Epithelial cell of prostate (primary cell): ENCODE results near the gene ULBP2.
A peak's percentile ranks its signal among the peaks of the same experiment; 100 is the strongest.
"Not testable (repeated sequence)": the region's sequence is repeated elsewhere in the genome, so short reads cannot be mapped to it uniquely, and the experiment has no call there.

Experiments used
- DNase-seq: peaks from one replicate; pipeline ENCODE4 v3.0.0-alpha.2; 2011; ENCODE audit warnings: low read depth, low spot score
- H3K27ac ChIP-seq: fragments of 450-650 bp; 2 replicates; pipeline ENCODE4 v1.5.1; 2017; ENCODE audit warnings: mild to moderate bottlenecking

ULBP2 gene

DNA sequence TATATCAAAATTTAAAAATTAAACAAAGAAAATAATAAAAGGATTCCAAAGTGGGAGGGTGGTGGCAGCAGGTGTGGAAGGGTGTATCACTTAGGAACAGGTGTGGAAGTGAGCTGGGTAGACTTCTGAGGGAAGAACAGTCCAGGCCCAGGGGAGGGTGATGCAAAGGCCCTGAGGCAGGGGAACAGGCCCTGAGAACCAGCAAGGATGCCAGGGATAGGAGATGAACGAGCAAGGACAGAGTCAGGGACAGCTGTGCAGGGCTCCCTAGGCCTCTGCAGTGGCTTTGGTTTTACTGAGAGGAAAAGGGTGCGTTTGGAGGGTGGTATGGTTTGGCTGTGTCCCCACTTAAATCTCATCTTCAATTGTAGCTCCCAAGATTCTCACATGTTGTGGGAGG lies 34.5 kb upstream of the ULBP2 start:
- DNase-seq: no peak
- no peak overlapping the region for H3K27ac ChIP-seq

DNA sequence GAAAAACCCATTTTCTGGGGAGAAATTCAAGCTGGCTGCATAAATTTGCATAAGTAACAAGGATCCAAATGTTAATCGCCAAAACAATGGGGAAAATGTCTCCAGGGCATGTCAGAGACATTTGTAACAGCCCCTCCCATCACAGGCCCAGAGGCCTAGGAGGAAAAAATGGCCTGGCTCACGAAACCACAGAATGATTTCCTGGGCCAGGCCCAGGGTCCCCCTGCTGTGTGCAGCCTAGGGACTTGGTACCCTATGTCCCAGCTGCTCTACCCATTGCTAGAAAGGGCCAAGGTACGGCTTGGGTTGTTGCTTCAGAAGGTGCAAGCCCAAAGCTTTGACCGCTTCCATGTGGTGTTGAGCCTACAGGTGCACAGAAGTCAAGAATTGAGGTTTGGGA lies 33.3 kb upstream of the ULBP2 start:
- not testable (repeated sequence) for H3K27ac ChIP-seq, DNase-seq

DNA sequence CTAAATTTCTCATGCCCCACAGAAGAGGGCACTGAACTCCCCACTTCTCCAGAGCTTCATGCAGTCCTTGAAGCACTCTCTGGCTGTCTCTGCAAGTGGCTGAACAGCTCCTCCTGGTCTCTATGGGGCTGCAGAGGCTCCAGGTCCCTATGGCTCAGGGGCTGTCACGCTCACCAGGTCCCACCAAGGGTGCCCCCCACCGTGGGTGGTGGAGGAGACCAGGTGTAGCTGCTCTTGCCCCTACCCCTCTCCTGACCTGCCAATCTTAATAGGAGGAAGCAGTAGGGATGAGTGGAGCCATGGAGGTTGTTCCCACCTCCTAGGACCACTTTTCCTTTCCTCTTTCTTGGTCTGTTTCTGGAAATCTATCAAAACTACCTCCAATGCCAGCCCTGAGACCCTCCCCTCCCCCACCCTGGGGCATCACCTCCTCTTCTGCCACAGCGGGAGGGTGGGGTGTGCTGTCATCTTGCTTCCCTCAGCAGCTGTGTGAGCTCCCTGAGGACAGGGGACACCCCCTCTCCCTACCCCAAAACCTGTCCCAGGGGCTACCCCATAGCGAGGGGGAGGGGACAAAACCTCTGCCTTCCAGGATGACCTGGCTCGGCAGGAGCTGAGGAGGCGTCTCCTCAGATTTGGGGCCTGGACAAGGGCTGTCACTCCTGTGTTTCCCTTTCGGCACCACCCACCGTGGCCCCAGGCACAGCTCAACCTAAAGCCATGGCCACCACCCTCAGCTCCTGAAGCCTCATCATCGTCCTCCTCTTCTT lies 31.9 kb upstream of the ULBP2 start:
- no peak overlapping the region for H3K27ac ChIP-seq
- DNase-seq: no peak

DNA sequence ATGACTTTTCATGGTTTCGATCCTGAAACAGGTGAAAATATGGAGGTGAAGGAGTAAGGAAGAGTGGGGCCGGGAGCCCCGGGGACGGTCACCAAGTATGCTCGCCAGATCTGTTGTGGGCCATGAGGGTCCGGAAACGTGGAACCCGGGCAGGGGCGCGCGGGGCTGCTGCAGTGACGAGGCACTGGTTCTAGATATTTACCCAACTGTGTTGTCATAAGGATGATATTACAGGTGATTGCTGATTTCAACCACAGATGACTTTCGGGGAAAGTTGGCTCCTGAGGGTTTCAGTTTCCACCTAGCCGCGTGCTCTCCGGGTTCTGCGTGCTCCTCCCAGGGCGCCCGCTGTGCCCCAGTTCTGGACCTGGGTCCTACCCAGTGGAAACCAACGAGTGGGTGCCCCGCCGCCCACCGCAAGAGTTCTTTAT lies 31.1 kb upstream of the ULBP2 start:
- H3K27ac ChIP-seq: no peak overlapping the region
- no peak for DNase-seq

DNA sequence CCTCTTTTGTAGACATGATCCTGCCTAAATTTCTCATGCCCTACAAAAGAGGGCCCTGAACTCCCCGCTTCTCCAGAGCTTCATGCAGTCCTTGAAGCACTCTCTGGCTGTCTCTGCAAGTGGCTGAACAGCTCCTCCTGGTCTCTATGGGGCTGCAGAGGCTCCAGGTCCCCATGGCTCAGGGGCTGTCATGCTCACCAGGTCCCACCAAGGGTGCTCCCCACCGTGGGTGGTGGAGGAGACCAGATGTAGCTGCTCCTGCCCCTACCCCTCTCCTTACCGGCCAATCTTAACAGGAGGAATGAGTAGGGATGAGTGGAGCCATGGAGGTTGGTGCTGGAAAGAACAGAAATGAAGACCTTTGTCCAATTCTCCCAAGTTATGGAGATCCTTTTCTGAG lies 29.1 kb upstream of the ULBP2 start:
- DNase-seq: not testable (repeated sequence)

DNA sequence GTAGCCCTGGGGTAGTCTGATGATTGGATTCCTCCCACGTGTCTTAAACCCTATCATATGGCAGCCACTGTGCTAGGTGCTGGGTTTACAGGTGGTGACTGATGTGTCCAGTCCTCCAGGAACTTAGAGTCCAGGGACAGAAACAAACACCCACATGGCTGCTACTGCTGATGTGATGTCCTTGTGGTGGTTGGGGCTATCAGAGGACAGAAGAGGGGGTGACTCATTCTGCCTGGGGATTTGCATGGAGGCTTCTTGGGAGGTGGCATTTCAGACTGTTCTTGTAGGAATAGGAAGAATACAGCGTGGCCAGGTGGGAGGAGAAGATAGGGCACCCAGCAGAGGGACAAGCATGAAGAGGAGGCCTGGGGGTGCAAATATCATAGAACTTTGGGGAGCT lies 28.7 kb upstream of the ULBP2 start:
- no peak for DNase-seq
- no peak overlapping the region for H3K27ac ChIP-seq

More for the DNA sequence above, 29.1 kb upstream of the ULBP2 start:
- H3K27ac ChIP-seq: not testable (repeated sequence)

DNA sequence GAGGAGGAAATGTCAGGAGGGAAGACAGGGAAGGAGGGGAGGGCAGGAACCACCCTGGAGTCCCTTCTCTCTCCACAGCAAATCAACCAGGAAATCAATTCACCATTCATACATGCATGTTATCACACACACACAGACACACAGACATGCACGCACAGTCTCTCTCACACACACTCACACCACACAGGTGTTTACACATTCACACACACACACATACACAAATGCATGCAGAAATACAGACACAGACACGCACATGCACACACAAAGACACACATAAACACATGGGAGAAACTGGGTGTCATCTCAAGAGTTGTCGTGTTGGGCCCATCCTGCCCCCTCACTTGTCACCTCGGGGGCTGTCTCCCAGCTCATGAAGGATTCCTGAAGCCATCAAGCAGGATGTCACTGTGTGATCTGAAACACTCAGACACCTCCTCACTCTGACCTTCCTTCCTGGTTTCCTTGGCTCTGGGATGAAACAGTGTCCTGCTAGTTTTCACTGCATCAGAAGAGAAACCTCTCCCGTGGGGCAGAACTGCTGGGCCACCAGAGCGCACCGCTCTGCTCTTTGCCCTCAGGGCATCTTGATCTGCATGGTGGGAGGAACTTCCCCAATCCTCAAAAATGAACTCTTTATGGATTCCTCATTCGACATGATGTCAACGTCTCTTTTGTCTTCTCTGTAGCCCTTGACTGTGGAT lies 28.1 kb upstream of the ULBP2 start:
- DNase-seq: no peak
- H3K27ac ChIP-seq: no peak overlapping the region

DNA sequence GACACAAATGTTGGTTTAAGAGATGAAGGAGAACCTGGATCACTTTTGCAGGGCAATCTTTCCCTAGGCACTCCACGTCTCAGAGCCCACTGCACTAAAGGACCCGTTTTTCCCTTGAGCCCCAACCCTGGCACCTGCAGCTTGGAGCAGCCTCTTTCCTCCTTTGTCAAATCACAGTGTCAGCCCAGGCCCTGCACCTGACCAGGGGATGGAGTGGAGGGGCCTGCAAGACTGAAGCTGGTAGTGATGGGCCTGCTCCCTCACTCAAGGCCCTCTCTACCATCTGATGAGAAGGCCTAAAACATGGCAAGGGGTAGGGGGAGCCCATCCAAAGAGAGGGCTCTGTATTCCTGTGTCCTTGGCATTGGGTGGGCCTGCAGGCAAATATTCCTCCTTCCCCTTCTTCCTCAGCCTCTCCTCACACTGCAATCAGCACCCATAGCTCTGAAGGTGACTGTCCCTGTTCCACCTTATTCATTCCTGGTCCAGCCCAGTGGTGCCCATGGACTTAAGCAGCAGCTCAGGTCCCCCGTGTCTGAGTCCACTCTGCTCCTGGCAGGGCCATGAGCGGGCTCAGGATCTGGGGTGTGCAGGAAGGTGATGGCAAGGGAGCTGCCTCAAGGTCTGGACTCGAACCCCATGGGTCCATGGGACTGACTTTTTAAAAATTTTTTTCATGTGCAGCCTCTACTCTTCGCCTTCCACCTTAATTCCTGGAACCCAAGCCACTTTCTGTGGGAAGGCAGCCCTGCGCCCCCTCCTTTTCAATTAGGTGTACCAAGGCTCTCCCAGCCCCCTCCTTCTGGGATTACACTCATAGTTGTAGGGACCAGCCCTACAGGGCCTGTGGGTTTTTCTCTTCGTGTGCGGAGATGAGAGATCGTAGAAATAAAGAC lies 25.6 kb upstream of the ULBP2 start:
- no peak overlapping the region for H3K27ac ChIP-seq
- DNase-seq: no peak

DNA sequence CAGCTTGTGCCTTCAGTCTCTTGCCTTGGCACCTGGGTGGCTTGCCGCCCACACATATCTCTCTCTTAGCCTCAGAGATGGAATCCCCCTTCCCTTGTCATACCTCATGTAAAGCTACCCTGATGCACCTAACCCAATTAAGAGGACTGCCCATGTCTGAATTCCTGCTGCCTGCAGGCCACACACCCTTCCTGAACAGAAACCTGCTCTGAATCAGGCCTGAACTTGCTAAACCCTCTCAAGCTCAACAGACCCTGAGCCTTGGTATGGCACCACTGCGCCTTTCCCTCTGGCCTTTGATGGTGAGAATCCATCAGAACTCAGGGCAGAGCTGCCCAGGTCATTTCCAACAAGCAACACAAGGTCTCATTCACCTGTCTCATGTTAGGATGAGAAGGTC lies 24.1 kb upstream of the ULBP2 start:
- H3K27ac ChIP-seq: no peak overlapping the region
- no peak for DNase-seq

DNA sequence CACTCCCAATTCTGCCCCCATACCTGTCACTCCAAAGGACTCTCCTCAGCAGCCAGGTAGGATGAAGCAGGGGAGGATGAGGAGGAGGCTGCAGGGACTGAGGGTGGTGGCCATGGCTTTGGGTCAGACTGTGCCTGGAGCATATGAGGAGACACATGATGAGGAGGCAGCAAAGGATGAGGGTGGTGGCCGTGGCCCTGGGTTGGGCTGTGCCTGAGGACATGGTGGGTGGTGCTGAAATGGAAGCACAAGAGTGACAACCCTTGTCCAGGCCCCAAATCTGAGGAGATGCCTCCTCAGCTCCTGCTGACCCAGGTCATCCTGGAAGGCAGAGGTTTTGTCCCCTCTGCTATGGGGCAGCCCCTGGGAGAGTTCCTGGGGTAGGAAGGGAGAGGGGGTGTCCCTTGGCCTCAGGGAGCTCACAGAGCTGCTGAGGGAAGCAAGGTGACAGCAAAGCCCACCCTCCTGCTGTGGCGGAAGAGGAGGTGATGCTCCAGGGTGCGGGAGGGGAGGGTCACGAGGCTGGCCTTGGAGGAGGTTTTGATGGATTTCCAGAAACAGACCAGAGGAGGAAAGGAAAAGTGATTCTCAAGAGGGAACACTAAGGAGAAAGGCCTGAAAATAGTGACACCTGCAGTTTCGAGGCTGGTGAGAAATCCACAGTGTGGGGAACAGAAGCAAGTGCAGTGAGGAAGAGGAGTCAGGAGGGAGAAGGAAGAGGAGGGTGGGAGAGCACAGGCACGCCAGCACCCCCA lies 23.5 kb upstream of the ULBP2 start:
- no peak for DNase-seq
- H3K27ac ChIP-seq: no peak overlapping the region

DNA sequence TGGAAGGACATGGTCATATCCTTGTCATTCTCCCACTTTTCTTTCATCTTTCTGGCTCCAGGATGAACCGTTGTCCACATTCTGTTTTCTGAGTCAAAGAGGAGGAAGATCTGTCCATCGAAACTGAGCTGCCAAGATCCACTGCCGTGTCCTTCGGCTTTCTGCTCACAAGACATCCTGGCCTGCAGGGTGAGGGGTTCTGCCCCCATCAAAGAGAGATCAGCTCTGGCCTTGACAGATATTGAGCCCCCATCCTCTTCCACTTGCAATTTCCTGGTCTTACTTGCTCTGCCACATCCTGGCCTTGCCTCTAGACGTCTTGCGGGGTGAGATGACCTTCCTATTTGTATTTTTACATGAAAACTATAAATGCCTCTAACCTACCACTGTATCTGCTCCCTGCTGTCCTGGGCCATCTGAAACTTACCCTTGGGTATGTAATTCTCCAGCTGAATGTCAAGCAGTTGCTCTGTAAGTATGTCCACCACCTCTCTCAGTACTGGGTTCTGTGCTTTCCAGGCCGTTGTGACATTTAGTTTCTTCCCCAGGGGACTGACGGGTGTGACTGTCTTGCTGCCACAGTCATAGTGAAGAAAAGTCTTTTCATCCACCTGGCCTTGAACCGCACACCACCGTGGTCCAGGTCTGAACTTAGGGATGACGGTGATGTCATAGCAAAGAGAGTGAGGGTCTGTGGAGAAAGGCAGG lies 22.5 kb upstream of the ULBP2 start:
- not testable (repeated sequence) for H3K27ac ChIP-seq, DNase-seq

DNA sequence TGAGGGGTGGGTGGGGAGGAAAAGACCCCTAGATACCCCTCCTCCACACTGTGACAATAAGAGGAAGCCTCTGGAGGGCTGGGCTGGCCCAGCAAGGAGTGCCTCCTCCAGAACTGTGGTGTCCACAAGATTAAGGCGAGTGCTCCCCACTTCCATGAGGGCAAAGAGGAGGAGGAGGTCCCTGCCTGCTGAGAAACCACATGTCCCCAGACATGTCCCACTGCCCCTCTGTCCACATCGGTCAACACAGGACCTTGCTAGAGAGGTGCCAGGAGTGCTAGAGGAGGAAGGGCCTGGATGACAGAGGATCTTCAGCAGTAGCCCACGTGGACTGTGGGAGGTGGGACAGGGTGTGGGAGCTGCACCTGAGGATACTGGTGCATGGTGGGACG lies 22.0 kb upstream of the ULBP2 start:
- DNase-seq: no peak
- H3K27ac ChIP-seq: no peak overlapping the region

DNA sequence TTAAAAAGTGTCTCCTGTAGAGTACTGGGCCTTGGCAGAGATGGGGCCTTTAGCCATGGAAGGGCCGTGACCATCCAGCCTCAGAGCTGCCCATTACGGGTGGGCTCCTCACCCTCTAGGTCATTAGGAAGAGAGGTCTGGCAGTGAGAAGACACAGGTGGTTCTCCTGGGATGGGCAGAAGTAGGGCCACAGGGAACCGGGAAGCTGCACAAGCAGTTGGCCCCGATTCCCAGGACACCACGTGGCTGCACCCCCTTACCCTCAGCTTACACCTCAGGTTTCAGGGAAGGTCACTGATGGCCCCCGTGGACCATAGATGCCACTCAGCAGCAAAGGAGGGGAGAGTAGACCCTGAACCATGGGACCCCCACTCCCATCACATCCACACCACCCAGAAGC lies 20.5 kb upstream of the ULBP2 start:
- DNase-seq: no peak
- no peak overlapping the region for H3K27ac ChIP-seq

DNA sequence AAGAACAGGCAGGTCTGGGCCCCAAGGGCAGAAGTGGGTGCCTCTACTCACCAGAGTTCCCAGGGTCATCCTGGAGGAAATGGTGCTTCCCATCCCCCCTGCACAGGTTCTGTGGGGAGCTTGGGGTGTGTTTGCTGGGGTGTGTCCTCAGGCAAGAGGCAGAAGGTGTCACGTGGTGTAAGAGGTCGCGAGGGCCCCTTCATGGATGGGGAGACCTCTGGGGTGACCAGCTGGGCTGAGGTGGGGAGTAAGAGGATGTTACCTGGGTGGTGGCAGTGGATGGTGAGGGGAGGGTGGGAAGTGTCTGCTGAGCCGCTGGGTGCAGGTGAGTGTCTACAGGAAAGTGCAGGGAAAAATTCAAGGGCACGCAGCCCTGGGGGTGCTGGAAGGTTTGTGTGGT lies 19.7 kb upstream of the ULBP2 start:
- not testable (repeated sequence) for DNase-seq, H3K27ac ChIP-seq

DNA sequence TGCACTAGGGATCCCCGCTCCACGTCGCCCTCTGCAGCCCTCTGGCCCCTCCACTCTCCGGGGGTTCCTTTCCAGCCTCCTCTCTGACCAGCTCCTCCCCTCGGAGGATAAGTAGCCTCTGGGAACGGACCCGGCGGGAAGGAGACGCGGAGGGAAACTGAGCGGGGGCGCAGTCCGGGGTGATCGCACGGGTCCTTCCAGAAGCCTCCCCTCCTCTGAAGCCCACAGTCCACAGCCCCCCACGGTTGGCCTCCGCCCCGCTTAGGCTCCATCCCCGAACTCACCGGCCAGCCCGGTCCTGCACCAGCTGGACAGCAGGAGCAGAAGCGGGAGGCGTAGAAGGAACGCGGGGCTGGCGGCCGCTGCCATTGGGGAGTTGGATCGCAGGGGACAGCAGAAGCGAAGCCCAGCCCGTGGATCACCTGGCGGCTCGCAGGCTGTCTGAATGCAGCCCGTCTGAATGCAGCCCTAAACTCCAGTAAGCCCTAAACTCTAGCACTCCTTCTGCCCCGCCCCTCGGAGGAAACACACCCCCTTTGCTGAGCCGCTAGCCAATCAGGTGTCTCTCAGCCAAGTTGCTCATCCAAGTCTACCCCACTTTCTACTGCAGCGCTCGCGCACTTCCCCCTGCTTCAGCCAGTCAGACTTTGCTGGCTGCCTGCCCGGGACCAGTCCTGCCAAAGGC lies 19.0 kb upstream of the ULBP2 start, which contains the start of gene RAET1G:
RAET1G (minus strand) TSS at position 480 of the 685 bp plus-strand sequence; CDS start at position 369, 111 bp downstream.
- H3K27ac ChIP-seq: no peak within 1 kb of the TSS
- peak; percentile 85 for DNase-seq

DNA sequence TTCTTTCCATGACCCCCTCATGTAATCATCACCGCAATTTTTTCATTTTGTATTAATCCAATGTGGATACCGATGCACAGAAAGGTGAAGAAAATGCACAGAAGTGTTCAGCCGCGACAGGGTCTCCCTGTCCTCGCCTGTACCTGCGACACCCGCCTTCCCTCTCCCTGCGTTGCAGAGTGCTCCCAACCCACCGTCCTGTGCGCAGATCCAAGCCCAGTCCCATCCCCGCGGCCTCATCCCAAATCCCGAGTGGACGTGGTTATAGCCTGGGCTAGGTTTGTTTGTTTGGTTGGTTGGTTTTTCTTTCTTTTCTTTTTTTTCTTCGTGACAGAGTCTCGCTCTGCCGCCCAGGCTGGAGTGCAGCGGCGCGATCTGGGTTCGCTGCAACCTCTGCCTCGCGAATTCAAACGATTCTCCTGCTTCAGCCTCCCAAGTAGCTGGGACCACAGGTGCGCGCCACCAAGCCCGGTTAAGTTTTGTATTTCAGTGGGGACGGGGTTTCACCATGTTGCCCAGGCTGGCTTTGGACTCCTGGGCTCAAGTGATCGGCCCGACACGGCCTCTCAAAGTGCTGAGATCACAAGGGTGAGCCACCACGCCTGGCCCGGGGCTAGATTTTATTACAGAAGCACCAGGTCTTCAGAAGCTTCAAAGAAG lies 18.4 kb upstream of the ULBP2 start:
- DNase-seq: no peak
- no peak overlapping the region for H3K27ac ChIP-seq

DNA sequence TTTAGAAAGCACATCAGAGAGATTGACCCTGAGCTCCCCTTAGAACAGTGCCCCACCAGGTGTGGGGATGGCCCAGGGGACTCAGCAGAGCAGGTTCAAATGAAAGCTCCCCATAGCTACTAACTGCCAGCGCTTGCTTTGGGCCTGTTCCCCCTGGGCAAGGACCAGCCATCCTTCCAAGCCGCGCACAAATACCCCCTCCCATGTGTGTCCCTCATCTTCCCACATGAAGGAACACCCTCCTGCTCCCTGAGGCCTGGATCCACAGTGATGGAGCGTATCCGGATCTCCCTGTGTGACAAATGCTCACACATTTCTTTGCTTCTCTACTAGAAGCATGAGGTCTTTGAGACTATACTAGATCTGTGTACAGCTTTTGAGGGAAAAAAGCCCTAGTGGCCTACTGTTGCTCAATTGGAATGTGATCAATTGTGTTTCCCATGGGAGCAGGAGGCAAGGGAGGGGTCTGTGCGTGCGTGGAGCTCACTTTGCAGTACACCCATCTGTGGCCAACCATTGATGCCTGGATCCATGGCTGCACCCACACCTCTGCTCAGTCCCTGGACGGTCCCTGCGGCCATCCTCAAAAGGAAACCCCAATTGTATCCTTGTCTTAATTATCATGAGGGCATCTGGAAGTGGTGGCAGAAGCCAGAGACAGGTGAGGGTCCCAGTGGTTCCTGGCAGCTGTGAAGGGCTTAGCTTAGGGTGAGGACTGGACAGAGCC lies 17.4 kb upstream of the ULBP2 start:
- no peak for DNase-seq
- H3K27ac ChIP-seq: no peak overlapping the region

DNA sequence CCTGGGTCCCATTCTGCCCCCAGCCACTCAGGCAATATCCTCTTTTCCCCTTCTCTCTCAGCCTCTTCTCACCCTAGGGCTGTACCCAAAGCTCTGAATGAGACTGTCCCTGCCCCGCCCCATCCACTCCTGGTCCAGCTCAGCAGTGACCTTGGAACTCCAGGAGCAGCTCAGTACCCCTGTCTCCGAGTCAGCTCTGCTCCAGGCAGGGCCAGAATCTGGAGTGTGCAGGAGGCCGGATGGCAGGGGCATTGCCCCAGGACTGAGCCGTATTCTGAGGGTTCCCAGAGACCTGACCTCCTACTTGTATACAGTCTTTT lies 16.9 kb upstream of the ULBP2 start:
- no peak overlapping the region for H3K27ac ChIP-seq
- DNase-seq: no peak
